Nephron (organoid): ENCODE measurements around the gene SNTB2.
A peak's percentile ranks its signal among the peaks of the same experiment; 100 is the strongest.

ENCODE experiments used
- H3K27ac Mint-ChIP-seq, 3 experiments: 2 replicates each; pipeline ENCODE4 v1.8.0; 2020; ENCODE audit warnings: mixed read lengths in 3 of 3, mild to moderate bottlenecking in 2 of 3, moderate library complexity in 1 of 3
- H3K27me3 Mint-ChIP-seq: 2 replicates; pipeline ENCODE4 v1.8.0; 2021; ENCODE audit warnings: low read depth, mild to moderate bottlenecking, moderate library complexity, mixed read lengths
- H3K36me3 Mint-ChIP-seq: 2 replicates; pipeline ENCODE4 v1.8.0; 2020; ENCODE audit warnings: low read depth, mixed read lengths
- H3K4me1 Mint-ChIP-seq: 2 replicates; pipeline ENCODE4 v1.8.0; 2020; ENCODE audit warnings: mixed read lengths
- H3K4me3 Mint-ChIP-seq, 3 experiments: 2 replicates each; pipeline ENCODE4 v1.8.0; 2020; ENCODE audit warnings: mild to moderate bottlenecking in 3 of 3, mixed read lengths in 3 of 3, moderate library complexity in 2 of 3
- H3K9me3 Mint-ChIP-seq: 2 replicates; pipeline ENCODE4 v1.8.0; 2020; ENCODE audit warnings: mixed read lengths
- TF ChIP-seq, protein P1 (sequence below), 3 experiments: fragments of 200-600 bp; sonication (generic); IDR thresholded peaks; one replicate each; pipeline ENCODE4 v1.5.0; 2021; ENCODE audit warnings: antibody characterized with exemption in 3 of 3; ENCODE audit not compliant: unreplicated experiment in 3 of 3

SNTB2 gene

GRCh38 chr16:69348222-69348621 is 161.3 kb downstream of the SNTB2 start:
- peaks cover 5% of the 10 kb centered on the region for H3K4me1 Mint-ChIP-seq
- H3K27ac Mint-ChIP-seq, result no peak overlapping the region
- TF ChIP-seq, protein P1, sequence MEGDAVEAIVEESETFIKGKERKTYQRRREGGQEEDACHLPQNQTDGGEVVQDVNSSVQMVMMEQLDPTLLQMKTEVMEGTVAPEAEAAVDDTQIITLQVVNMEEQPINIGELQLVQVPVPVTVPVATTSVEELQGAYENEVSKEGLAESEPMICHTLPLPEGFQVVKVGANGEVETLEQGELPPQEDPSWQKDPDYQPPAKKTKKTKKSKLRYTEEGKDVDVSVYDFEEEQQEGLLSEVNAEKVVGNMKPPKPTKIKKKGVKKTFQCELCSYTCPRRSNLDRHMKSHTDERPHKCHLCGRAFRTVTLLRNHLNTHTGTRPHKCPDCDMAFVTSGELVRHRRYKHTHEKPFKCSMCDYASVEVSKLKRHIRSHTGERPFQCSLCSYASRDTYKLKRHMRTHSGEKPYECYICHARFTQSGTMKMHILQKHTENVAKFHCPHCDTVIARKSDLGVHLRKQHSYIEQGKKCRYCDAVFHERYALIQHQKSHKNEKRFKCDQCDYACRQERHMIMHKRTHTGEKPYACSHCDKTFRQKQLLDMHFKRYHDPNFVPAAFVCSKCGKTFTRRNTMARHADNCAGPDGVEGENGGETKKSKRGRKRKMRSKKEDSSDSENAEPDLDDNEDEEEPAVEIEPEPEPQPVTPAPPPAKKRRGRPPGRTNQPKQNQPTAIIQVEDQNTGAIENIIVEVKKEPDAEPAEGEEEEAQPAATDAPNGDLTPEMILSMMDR (IDR thresholded peaks at IDR 0.05; ENCODE audit: unreplicated experiment in 3 of 3), result no peak
- H3K4me3 Mint-ChIP-seq, result no peak overlapping the region
- H3K9me3 Mint-ChIP-seq, result no peaks in the 10 kb centered on the region
- H3K27me3 Mint-ChIP-seq, result no peaks in the 10 kb centered on the region
- peaks cover 11% of the 10 kb centered on the region for H3K36me3 Mint-ChIP-seq

GRCh38 chr16:69349536-69349935 is 162.6 kb downstream of the SNTB2 start:
- TF ChIP-seq, protein P1 (IDR thresholded peaks at IDR 0.05; ENCODE audit: unreplicated experiment in 3 of 3), result no peak
- Mint-ChIP-seq H3K4me3 (no peak overlapping the region), H3K27ac (no peak overlapping the region), H3K9me3 (no peaks in the 10 kb centered on the region), H3K36me3 (peaks cover 9% of the 10 kb centered on the region), H3K27me3 (no peaks in the 10 kb centered on the region), H3K4me1 (peaks cover 5% of the 10 kb centered on the region)

GRCh38 chr16:69350536-69351133 is 163.7 kb downstream of the SNTB2 start:
- Mint-ChIP-seq H3K27me3 (no peaks in the 10 kb centered on the region), H3K4me1 (peaks cover 9% of the 10 kb centered on the region), H3K27ac (peak overlapping the region; percentile 7 to 66 (median 41)), H3K9me3 (no peaks in the 10 kb centered on the region), H3K36me3 (peaks cover 13% of the 10 kb centered on the region), H3K4me3 (no peak overlapping the region)
- TF ChIP-seq, protein P1 (IDR thresholded peaks at IDR 0.05; ENCODE audit: unreplicated experiment in 3 of 3), result no peak

DNA sequence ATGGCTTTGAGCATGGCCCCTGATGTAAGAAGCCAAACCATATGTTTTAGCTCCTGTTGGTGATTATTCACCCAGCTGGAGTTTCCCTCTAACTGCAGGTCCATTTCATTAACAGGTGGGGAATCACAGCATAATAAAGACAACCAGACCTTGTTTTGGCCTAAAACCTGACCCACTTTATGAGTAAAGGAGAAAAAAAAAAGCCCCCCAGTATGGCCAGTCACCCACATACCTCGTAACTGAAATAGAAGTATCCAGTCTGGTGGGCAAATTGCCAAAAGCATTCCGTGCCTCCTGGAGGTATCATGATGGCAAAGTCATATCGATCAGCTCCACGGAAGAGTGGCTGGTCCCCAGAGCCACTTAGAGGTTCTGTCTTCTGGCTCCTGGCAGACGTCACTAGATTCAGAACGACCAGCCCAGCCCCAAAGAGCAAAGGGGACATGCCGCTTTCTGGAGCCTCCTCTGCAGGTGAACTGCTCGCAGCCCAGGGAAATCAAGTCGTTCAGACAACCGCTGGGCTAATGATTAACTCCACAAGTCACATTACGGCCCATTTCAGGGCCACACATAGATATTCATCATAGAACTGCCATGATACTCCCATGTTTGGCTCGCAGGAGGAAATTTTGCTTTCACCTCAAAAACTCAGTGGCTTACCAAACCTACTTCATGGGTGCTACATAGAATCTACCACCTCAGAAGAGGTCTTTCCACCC is 164.5 kb downstream of the SNTB2 start, which contains the start of gene TMED6:
Gene TMED6 (minus strand): TSS at position 478 of the 719 bp plus-strand sequence. CDS start 33 bp downstream, at position 445.
- peaks cover 20% of the 10 kb centered on the region for H3K36me3 Mint-ChIP-seq
- H3K27me3 Mint-ChIP-seq, result no peaks in the 10 kb centered on the region
- TF ChIP-seq, protein P1 (IDR thresholded peaks at IDR 0.05; ENCODE audit: unreplicated experiment in 3 of 3), result no peak
- H3K4me1 Mint-ChIP-seq, result peaks cover 13% of the 10 kb centered on the region
- H3K4me3 Mint-ChIP-seq, result peak within 1 kb of the TSS in 1 of 3 experiments; percentile 22
- no peaks in the 10 kb centered on the region for H3K9me3 Mint-ChIP-seq
- peak within 1 kb of the TSS; percentile 7 to 66 (median 41) for H3K27ac Mint-ChIP-seq
